Gastrocnemius medialis (tissue), 4 donors: ENCODE results near the gene DUSP16.

Experiments
- CTCF ChIP-seq, 5 experiments: fragments of 450-650 bp in 3 of 5; fragments of 200-600 bp in 2 of 5; sonication (generic) in 2 of 5; IDR thresholded peaks in 4 of 5; conservative IDR thresholded peaks in 1 of 5; 1 replicate in 4 of 5; 2 replicates in 1 of 5; pipeline ENCODE4 v1.5.1; 2016 to 2019; ENCODE audit warnings: antibody characterized with exemption in 5 of 5, mild to moderate bottlenecking in 3 of 5, moderate library complexity in 3 of 5
- POLR2A ChIP-seq, 2 donors: fragments of 450-650 bp; IDR thresholded peaks; one replicate each; pipeline ENCODE4 v1.6.1; 2017; ENCODE audit warnings: antibody characterized with exemption in 2 of 2, mild to moderate bottlenecking in 2 of 2, moderate library complexity in 2 of 2

GRCh38 chr12:12608557-12608957 lies 45.9 kb upstream of the DUSP16 start:
- TF ChIP-seq CTCF (IDR thresholded peaks at IDR 0.05 in 4 of 5, conservative IDR thresholded peaks at IDR 0.05 in 1 of 5) = no peak
- no peak for TF ChIP-seq POLR2A (IDR thresholded peaks at IDR 0.05)
